ENCODE data around the gene ZNF221.

GRCh38 chr19:43983544-43983911 lies 32.5 kb downstream of the ZNF221 start:
- TF ChIP-seq CTCF (IDR thresholded peaks at IDR 0.05) (no peak), POLR2A (IDR thresholded peaks at IDR 0.05) (no peak)
